Activated CD8-positive, alpha-beta memory T cell treated with anti-CD3 and anti-CD28 coated beads, Interleukin-2, amount 50 U/mL, for 1 hour (primary cell): Measurements from ENCODE around the gene RANGRF.

ENCODE experiments used
- DNase-seq: peaks from one replicate; pipeline ENCODE4 v3.0.0-alpha.2; 2020; ENCODE audit errors: extremely low read depth

The RANGRF gene

DNA sequence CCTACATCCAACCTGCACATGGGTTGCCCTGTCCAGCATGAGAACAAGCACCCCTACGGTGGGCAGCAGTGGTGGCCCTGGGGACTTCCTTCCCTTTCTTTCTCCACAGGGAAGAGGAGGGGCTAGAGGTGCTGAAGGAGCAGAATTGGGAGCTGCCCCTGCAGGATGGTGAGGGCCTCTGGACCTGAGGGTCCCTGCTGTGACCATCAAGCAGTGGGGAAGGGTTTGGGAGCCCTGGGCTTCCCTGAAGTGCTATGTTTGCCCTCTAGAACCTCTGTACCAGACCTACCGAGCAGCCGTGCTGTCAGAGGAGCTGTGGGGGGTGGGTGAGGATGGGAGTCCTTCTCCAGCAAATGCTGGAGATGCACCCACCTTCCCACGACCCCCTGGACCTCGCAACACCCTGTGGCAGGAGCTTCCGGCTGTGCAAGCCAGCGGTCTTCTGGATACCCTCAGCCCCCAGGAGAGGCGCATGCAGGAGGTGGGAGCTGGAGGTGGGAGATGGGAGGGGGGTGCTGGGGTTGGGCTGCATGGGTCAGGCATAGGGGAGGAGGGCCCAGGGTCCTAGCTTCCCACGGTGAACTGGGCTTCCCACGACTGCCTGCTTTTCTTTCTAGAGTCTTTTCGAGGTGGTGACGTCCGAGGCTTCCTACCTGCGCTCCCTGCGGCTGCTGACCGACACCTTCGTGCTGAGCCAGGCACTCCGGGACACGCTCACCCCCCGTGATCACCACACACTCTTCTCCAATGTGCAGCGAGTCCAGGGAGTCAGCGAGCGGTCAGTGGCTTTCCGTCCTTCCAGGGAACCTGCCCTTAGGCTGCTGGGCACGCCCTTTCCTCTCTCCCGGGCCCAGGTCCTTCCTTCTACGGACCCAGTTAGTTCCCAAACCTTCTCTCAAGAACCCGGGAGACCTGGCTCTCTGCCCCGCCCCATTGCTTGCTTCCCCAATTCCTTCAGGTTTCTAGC is 26.6 kb downstream of the RANGRF start:
- no peak for DNase-seq

DNA sequence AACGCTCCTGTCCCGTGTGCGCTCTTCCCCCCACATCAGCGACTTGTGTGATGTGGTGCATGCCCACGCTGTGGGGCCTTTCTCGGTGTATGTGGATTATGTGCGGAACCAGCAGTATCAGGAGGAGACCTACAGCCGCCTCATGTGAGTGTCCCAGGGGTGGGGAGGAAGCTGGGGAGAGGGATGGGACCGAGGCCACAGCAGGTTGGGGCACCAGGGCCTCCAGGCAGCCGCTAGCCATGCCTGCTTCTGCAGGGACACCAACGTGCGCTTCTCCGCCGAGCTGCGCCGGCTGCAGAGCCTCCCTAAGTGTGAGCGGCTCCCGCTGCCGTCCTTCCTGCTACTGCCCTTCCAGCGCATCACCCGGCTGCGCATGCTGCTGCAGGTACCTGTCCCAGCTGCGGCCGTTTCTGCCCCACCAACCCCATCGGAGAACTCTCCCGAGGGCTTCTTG is 27.3 kb downstream of the RANGRF start:
- DNase-seq = no peak

GRCh38 chr17:8318010-8318935 is 29.8 kb downstream of the RANGRF start:
- DNase-seq = no peak

GRCh38 chr17:8320262-8320661 is 31.8 kb downstream of the RANGRF start:
- DNase-seq = no peak

- no peak for DNase-seq
These were observed 32.5 kb downstream of the RANGRF start for GRCh38 chr17:8320990-8321389.

- no peak for DNase-seq
These were observed 33.6 kb downstream of the RANGRF start for GRCh38 chr17:8322061-8322460.

GRCh38 chr17:8324132-8324531 is 35.7 kb downstream of the RANGRF start:
- no peak for DNase-seq

- DNase-seq = no peak
These were observed 36.5 kb downstream of the RANGRF start for GRCh38 chr17:8324923-8325322.

- DNase-seq = no peak
These were observed 38.2 kb downstream of the RANGRF start for GRCh38 chr17:8326511-8327302.

DNA sequence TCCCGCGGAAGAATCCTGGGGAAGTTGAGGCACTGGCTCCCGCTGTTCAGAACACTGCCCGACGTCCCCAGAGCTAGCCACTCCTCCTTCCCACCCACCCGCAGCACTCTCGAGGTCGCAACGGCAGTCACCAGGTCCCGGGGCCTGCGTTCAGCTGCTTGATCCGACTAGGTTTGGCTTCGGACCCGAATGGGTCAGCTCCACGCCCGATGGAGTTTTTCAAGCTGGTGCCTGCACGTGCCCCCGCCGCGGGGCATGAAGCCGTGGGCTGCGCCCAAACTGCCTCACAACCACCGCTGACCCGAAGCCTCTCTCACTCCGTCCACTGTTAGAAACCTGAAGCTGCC is 38.8 kb downstream of the RANGRF start:
- DNase-seq = no peak

GRCh38 chr17:8332128-8332527 is 43.7 kb downstream of the RANGRF start:
- DNase-seq = no peak

DNA sequence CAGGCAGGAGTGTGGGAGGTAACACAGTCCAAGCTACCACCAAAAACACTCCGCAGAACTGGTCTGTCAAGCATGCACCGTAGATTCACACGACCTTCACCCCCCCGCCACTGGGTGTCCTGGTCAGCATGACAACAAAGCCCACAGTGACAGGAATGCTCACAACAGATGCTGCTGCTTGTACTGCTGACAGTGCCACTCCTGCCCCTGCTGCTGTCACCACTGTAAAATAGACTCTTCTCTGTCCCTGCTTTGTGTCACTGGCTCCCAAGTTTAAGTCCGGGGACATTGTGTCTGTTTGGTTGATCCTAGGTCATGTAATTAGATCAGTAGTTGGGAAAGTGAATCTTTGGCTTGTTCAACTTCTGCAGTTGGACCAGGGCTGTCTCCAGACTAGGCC is 44.2 kb downstream of the RANGRF start:
- DNase-seq = no peak

DNA sequence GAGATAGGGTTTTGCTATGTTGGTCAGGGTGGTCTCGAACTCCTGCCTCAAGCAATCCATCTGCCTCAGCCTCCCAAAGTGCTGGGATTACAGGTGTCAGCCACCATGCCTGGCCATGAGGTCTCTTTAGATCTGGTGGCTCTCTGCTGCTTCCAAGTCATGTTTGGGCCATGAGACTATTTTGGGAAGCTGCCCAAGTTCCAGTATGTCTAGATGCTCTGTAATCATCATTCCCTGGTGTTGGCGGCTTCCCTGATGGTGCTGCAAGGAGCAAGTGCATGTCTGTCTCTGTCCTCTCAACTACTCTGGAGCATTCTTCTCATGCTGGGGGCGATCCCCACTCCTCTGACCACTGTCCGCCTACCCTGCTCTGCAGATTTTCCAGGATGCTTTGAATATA is 44.8 kb downstream of the RANGRF start:
- DNase-seq = no peak

DNA sequence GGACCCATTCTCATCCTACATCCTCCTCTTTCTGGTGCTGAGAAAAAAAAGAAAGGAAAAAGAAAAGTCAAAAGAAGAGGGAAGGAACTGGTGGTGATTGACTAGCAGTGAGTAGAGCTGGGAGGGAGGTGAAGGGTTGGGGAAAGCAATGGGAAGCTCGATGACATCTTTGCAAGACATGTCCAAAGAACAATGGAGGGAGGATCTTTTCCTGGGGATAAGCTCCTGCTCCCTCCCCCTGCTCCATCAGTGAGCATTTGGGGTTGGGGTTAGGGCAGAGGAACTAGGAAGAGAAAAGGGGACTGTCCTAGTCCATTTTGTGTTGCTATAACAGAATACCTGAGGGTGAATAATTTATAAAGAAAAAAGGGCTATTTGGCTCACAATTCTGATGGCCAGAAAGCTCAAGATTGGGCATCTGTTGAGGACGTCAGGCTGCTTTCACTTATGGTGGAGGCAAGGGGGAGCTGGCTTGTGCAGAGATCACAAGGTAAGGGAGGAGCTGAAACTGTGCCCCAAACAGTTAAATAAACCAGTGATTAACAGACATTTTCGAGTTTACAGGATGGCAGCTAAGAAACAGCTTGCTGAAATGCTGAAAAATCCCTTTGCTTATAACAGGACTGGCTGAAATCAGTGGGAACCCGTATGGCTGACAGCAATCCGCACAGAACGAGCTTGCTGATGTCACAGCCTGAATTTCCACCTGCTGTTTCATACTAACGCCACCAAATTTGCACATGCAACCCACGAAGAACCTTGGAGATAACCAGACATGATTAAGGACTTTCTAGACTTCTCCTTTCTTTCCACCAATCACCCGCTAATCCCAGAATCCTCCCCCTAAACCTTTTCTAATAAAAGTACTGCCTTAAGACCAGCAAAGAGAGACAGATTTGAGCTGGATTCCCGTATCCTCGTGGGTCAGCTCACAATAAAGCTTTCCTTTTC is 49.6 kb downstream of the RANGRF start:
- DNase-seq = no peak

DNA sequence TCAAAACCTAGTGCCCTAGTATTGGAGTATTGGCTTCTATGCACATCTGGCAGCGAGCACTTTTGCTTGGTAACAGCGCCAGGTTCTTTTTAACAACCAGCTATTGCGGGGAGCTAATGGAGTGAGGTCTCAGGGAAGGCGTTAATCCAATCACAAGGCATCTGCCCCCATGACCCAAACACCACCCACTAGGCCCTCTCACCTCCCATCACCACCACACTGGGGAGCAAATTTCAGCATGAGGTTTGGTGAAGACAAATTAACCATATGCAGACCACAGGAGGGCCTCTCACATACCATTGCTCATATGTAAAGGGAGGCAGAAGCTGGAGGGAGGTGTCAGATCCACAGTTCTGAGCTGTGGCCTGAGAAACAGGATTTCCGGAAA is 50.3 kb downstream of the RANGRF start:
- no peak for DNase-seq

DNA sequence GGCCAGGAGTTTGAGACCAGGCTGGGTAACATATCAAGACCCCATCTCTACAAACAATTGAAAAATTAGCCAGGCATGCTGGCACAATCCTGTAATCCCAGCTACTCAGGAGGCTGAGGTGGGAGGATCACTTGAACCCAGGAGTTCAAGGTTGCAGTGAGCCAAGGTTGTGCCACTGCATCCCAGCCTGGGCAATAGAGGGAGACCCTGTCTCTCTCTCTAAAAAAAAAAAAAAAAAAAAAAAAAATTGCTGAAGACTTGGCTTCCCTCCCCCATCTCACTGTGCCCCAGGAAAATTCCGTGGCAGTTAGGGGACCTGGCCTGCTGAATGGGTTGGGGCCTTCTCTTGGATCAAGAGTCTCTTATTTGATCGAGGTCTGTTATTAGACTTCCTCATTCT is 51.1 kb downstream of the RANGRF start, which contains the start of gene ODF4:
Gene ODF4 (plus strand): TSS at position 301 of the 400 bp plus-strand sequence. CDS start 212 bp downstream, outside the sequence.
- no peak for DNase-seq
